ENCODE data around the gene KDM5B.

The KDM5B gene

GRCh38 chr1:202679406-202680177, 128.6 kb downstream of the KDM5B start:
- Histone ChIP-seq H3K4me3 (ENCODE audit: low read length) (no peak overlapping the region), H3K9me3 (ENCODE audit: control insufficient read depth, low read depth, low read length) (no peaks in the 10 kb centered on the region), H3K27me3 (ENCODE audit: control insufficient read depth, insufficient read depth, low read length) (no peaks in the 10 kb centered on the region), H3K36me3 (ENCODE audit: control insufficient read depth, low read depth, low read length) (no peaks in the 10 kb centered on the region), H3K27ac (ENCODE audit: low read length) (no peak overlapping the region), H3K4me1 (ENCODE audit: control insufficient read depth, low read depth, low read length) (peaks cover 14% of the 10 kb centered on the region), H3K9ac (ENCODE audit: low read length) (no peak overlapping the region)

GRCh38 chr1:202677433-202677832, 130.8 kb downstream of the KDM5B start:
- Histone ChIP-seq H3K27me3 (ENCODE audit: control insufficient read depth, insufficient read depth, low read length) (no peaks in the 10 kb centered on the region), H3K9ac (ENCODE audit: low read length) (no peak overlapping the region), H3K4me3 (ENCODE audit: low read length) (no peak overlapping the region), H3K27ac (ENCODE audit: low read length) (no peak overlapping the region), H3K36me3 (ENCODE audit: control insufficient read depth, low read depth, low read length) (no peaks in the 10 kb centered on the region), H3K9me3 (ENCODE audit: control insufficient read depth, low read depth, low read length) (no peaks in the 10 kb centered on the region), H3K4me1 (ENCODE audit: control insufficient read depth, low read depth, low read length) (peaks cover 14% of the 10 kb centered on the region)

Measured in iPS-18a (cell line).